Measurements from ENCODE around the gene APPL2.

DNA sequence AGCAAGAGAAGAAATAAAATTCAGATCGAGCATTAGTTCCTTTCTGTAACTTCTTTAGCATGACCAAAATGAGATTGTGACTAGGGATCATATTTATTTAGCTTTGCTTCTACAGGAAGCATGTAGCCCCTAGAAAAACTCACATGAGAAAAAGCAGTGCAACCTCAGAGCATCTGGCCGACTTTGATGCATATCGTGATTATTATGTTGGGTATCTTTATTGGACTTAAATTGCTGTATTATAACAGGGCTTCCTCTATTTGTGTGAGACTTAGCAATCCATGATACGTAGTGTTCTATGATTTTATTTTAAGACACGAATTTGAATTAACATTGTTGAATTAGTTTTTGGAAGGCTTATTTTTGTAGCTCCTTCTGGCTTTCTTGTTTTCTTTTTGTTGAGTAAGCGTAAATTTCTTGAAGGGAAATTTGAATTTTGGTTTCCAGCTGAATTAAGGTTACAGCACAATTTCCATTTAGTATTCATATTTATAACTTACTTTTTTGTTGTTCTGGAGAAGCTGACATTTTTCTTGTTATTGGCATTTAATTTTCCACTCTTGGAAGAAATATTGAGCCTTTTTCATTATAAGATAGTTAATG is 94.6 kb downstream of the APPL2 start:
- TF ChIP-seq, protein P1, sequence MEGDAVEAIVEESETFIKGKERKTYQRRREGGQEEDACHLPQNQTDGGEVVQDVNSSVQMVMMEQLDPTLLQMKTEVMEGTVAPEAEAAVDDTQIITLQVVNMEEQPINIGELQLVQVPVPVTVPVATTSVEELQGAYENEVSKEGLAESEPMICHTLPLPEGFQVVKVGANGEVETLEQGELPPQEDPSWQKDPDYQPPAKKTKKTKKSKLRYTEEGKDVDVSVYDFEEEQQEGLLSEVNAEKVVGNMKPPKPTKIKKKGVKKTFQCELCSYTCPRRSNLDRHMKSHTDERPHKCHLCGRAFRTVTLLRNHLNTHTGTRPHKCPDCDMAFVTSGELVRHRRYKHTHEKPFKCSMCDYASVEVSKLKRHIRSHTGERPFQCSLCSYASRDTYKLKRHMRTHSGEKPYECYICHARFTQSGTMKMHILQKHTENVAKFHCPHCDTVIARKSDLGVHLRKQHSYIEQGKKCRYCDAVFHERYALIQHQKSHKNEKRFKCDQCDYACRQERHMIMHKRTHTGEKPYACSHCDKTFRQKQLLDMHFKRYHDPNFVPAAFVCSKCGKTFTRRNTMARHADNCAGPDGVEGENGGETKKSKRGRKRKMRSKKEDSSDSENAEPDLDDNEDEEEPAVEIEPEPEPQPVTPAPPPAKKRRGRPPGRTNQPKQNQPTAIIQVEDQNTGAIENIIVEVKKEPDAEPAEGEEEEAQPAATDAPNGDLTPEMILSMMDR (IDR thresholded peaks at IDR 0.05; ENCODE audit: low read depth, low read length, poor library complexity, severe bottlenecking), result no peak
- no peak for TF ChIP-seq EZH2phosphoT487 (IDR thresholded peaks at IDR 0.05; ENCODE audit: borderline replicate concordance, low read length)

Data from DOHH2 (cell line).